Kidney tubule cell (primary cell): ENCODE measurements around the gene AK9.
"Not testable (repeated sequence)": the region's sequence is repeated elsewhere in the genome, so short reads cannot be mapped to it uniquely, and the experiment has no call there.

ENCODE experiments used
- DNase-seq: peaks from one replicate; pipeline ENCODE4 v3.0.0-alpha.2; 2018; ENCODE audit warnings: low spot score

The AK9 gene

GRCh38 chr6:109480993-109481480 is 210.0 kb downstream of the AK9 start:
- no peak for DNase-seq

GRCh38 chr6:109478841-109479624 is 212.0 kb downstream of the AK9 start:
- no peak for DNase-seq

- no peak for DNase-seq
Observed at GRCh38 chr6:109478222-109478805, 212.7 kb downstream of the AK9 start.

- DNase-seq: peak; percentile 64
Observed at GRCh38 chr6:109477725-109478124, 213.3 kb downstream of the AK9 start.

GRCh38 chr6:109477184-109477583 is 213.8 kb downstream of the AK9 start:
- DNase-seq: no peak

- DNase-seq: no peak
Observed at GRCh38 chr6:109475625-109476024, 215.4 kb downstream of the AK9 start.

- no peak for DNase-seq
Observed at GRCh38 chr6:109474995-109475394, 216.0 kb downstream of the AK9 start.

GRCh38 chr6:109473120-109473519 is 217.9 kb downstream of the AK9 start:
- DNase-seq: no peak

GRCh38 chr6:109472132-109472995 is 218.6 kb downstream of the AK9 start:
- DNase-seq: no peak

- no peak for DNase-seq
Observed at GRCh38 chr6:109471105-109471810, 219.7 kb downstream of the AK9 start.

GRCh38 chr6:109469591-109470189 is 221.3 kb downstream of the AK9 start:
- DNase-seq: no peak

- DNase-seq: no peak
Observed at GRCh38 chr6:109467696-109468095, 223.3 kb downstream of the AK9 start.

GRCh38 chr6:109466212-109466923 is 224.6 kb downstream of the AK9 start:
- no peak for DNase-seq

GRCh38 chr6:109465772-109466171 is 225.2 kb downstream of the AK9 start:
- no peak for DNase-seq

GRCh38 chr6:109461733-109462526 is 229.1 kb downstream of the AK9 start:
- DNase-seq: peak; percentile 45

GRCh38 chr6:109461205-109461604 is 229.8 kb downstream of the AK9 start:
- not testable (repeated sequence) for DNase-seq

- no peak for DNase-seq
Observed at GRCh38 chr6:109460161-109460829, 230.7 kb downstream of the AK9 start.

- peak; percentile 28 for DNase-seq
Observed at GRCh38 chr6:109458774-109459531, 232.0 kb downstream of the AK9 start.

GRCh38 chr6:109457562-109457996 is 233.4 kb downstream of the AK9 start:
- DNase-seq: no peak
